Measurements from ENCODE around the gene PHC3. TPM values are rescaled to one million over a fixed set of nuclear protein-coding genes. Genes with fewer than 3 reads are reported as not detected.

PHC3 gene
- total RNA-seq, 2 experiments from 2014 or later = 40.6 to 89.7 TPM

DNA sequence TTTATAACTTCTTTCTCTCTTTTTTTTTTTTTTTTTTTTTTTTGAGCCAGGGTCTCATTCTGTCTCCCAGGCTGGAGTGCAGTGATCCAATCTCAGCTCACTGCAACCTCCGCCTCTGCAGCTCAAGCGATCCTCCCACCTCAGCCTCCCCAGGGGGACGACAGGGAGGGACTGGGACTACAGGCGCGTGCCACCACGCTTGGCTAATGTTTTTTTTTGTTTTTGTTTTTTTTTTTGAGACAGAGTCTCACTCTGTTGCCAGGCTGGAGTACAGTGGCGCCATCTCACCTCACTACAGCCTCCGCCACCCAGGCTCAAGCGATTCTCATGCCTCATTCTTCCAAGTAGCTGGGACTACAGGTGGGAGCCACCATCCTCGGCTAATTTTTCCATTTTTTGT is 23.0 kb upstream of the PHC3 start:
- POLR2A ChIA-PET = interaction anchor here (0.6 to 1.8 kb wide), 2 partner anchors 14 to 19 kb away, joined by 3 to 9 read pairs; no protein-coding TSS in a partner anchor
- no peaks in the 10 kb centered on the region for H3K36me3 ChIP-seq (ENCODE audit: insufficient read depth, low read length)
- CTCF ChIA-PET (ENCODE audit: unreplicated experiment) = no interaction called here
- H2AFZ ChIP-seq (ENCODE audit: low read length) = no peak overlapping the region
- H3K4me1 ChIP-seq (ENCODE audit: insufficient read depth, low read length, poor library complexity, severe bottlenecking) = no peaks in the 10 kb centered on the region
- H3K4me3 ChIP-seq (ENCODE audit: low read depth, low read length, poor library complexity, severe bottlenecking) = no peak overlapping the region
- intact Hi-C loops (cut with micrococcal nuclease; ENCODE audit: unreplicated experiment) = no loop called here
- H3K79me2 ChIP-seq (ENCODE audit: insufficient read depth, low read depth, low read length) = no peaks in the 10 kb centered on the region
- no peaks in the 10 kb centered on the region for H4K20me1 ChIP-seq (ENCODE audit: insufficient read depth, low read length)
- no peak for DNase-seq (ENCODE audit: low spot score)
- TF ChIP-seq, protein P1, sequence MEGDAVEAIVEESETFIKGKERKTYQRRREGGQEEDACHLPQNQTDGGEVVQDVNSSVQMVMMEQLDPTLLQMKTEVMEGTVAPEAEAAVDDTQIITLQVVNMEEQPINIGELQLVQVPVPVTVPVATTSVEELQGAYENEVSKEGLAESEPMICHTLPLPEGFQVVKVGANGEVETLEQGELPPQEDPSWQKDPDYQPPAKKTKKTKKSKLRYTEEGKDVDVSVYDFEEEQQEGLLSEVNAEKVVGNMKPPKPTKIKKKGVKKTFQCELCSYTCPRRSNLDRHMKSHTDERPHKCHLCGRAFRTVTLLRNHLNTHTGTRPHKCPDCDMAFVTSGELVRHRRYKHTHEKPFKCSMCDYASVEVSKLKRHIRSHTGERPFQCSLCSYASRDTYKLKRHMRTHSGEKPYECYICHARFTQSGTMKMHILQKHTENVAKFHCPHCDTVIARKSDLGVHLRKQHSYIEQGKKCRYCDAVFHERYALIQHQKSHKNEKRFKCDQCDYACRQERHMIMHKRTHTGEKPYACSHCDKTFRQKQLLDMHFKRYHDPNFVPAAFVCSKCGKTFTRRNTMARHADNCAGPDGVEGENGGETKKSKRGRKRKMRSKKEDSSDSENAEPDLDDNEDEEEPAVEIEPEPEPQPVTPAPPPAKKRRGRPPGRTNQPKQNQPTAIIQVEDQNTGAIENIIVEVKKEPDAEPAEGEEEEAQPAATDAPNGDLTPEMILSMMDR (conservative IDR thresholded peaks at IDR 0.05; ENCODE audit: low read length) = no peak
- no peak for TF ChIP-seq EZH2phosphoT487 (IDR thresholded peaks at IDR 0.05; ENCODE audit: borderline replicate concordance, low read depth, low read length)
- H3K9me2 ChIP-seq (ENCODE audit: insufficient read depth, low read length) = no peaks in the 10 kb centered on the region
- no peaks in the 10 kb centered on the region for H3K9me3 ChIP-seq (ENCODE audit: low read length)
- no peak overlapping the region for H3K27ac ChIP-seq (ENCODE audit: low read depth, low read length, poor library complexity, severe bottlenecking)
- H3K4me2 ChIP-seq (ENCODE audit: low read length) = no peak overlapping the region
- no TSS peak for BruUV-seq (replicated peaks)

DNA sequence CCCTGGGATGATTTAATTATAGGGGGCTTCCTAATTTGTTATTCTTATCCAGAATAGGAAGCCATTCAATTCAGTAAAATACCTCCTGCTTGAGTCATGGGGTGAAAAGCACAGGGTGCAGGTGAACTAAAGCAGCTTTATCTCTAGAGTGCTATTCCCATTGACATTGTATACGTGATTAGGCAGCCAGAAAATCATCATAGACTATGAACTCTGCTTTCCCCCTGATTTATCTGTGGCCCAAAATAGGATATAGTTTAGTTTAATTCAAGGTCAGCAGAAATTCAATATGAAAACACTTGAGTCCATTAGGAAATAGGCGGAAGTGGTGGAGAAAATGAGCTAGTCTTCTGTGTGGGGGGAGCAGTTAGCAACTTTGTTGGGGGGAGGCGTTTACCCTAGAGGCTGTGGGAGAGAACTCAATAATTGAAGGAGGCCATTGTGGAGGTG is 22.5 kb upstream of the PHC3 start:
- intact Hi-C loops (cut with micrococcal nuclease; ENCODE audit: unreplicated experiment) = no loop called here
- H2AFZ ChIP-seq (ENCODE audit: low read length) = no peak overlapping the region

DNA sequence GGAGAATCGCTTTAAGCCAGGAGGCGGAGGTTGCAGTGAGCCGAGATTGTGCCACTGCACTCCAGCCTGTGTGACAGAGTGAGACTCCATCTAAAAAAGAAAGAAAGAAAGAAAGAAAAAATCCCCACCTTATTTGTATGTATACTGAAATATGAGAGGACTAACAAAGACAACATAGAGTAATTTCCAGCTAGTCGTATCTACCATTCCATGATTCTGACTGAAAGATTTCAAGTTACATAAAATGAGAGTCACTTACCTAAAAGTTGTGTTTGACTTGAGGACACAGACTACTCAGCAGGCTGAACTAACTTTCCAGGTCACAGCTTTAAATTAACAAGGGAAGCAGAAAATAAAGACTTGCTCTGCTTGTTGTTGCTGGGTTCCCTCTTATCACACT is 21.9 kb upstream of the PHC3 start:
- H3K27ac ChIP-seq (ENCODE audit: low read depth, low read length, poor library complexity, severe bottlenecking) = no peak overlapping the region
- intact Hi-C loops (cut with micrococcal nuclease; ENCODE audit: unreplicated experiment) = no loop called here
- H3K4me1 ChIP-seq (ENCODE audit: insufficient read depth, low read length, poor library complexity, severe bottlenecking) = no peaks in the 10 kb centered on the region
- H3K4me3 ChIP-seq (ENCODE audit: low read depth, low read length, poor library complexity, severe bottlenecking) = no peak overlapping the region
- no peaks in the 10 kb centered on the region for H3K36me3 ChIP-seq (ENCODE audit: insufficient read depth, low read length)
- H3K9me3 ChIP-seq (ENCODE audit: low read length) = no peaks in the 10 kb centered on the region
- no peak for DNase-seq (ENCODE audit: low spot score)
- BruUV-seq (replicated peaks) = no TSS peak
- H2AFZ ChIP-seq (ENCODE audit: low read length) = no peak overlapping the region
- no peaks in the 10 kb centered on the region for H4K20me1 ChIP-seq (ENCODE audit: insufficient read depth, low read length)
- TF ChIP-seq EZH2phosphoT487 (IDR thresholded peaks at IDR 0.05; ENCODE audit: borderline replicate concordance, low read depth, low read length) = no peak
- TF ChIP-seq, protein P1 (conservative IDR thresholded peaks at IDR 0.05; ENCODE audit: low read length) = no peak
- no peak overlapping the region for H3K4me2 ChIP-seq (ENCODE audit: low read length)
- no peaks in the 10 kb centered on the region for H3K79me2 ChIP-seq (ENCODE audit: insufficient read depth, low read depth, low read length)
- ChIA-PET CTCF (ENCODE audit: unreplicated experiment) (no interaction called here), POLR2A (interaction anchor here (0.5 to 1.8 kb wide), 5 partner anchors 9 to 254 kb away, joined by 3 to 9 read pairs (median 3); no protein-coding TSS in a partner anchor)
- no peaks in the 10 kb centered on the region for H3K9me2 ChIP-seq (ENCODE audit: insufficient read depth, low read length)

More for the DNA sequence above, 22.5 kb upstream of the PHC3 start:
- no peaks in the 10 kb centered on the region for H3K79me2 ChIP-seq (ENCODE audit: insufficient read depth, low read depth, low read length)
- no peaks in the 10 kb centered on the region for H3K4me1 ChIP-seq (ENCODE audit: insufficient read depth, low read length, poor library complexity, severe bottlenecking)
- no peak overlapping the region for H3K27ac ChIP-seq (ENCODE audit: low read depth, low read length, poor library complexity, severe bottlenecking)
- no peak for DNase-seq (ENCODE audit: low spot score)
- no peaks in the 10 kb centered on the region for H3K9me3 ChIP-seq (ENCODE audit: low read length)
- no peak for TF ChIP-seq EZH2phosphoT487 (IDR thresholded peaks at IDR 0.05; ENCODE audit: borderline replicate concordance, low read depth, low read length)
- TF ChIP-seq, protein P1 (conservative IDR thresholded peaks at IDR 0.05; ENCODE audit: low read length) = no peak
- POLR2A ChIA-PET = interaction anchor here (0.5 to 1.8 kb wide), 4 partner anchors 9 to 255 kb away, joined by 3 to 9 read pairs (median 4); no protein-coding TSS in a partner anchor
- H4K20me1 ChIP-seq (ENCODE audit: insufficient read depth, low read length) = no peaks in the 10 kb centered on the region
- H3K4me3 ChIP-seq (ENCODE audit: low read depth, low read length, poor library complexity, severe bottlenecking) = no peak overlapping the region
- H3K4me2 ChIP-seq (ENCODE audit: low read length) = no peak overlapping the region
- H3K9me2 ChIP-seq (ENCODE audit: insufficient read depth, low read length) = no peaks in the 10 kb centered on the region
- no peaks in the 10 kb centered on the region for H3K36me3 ChIP-seq (ENCODE audit: insufficient read depth, low read length)
- CTCF ChIA-PET (ENCODE audit: unreplicated experiment) = no interaction called here
- no TSS peak for BruUV-seq (replicated peaks)

Measured in OCI-LY7 (cell line).